H1 (cell line): ENCODE measurements around the gene C1RL. TPM values are rescaled to one million over a fixed set of nuclear protein-coding genes. Genes with fewer than 3 reads are reported as not detected.

Experiments
- CTCF ChIA-PET: fragments of 300-600 bp; sonication (Branson Sonifier 250); formaldehyde crosslinking; loops from one replicate; lab custom pipeline; 2021; ENCODE audit not compliant: partially characterized antibody; lab: Charles Lee
- POLR2A ChIA-PET: fragments of 300-600 bp; sonication (Branson Sonifier 250); formaldehyde crosslinking; loops from one replicate; lab custom pipeline; 2021; ENCODE audit warnings: inconsistent platforms; ENCODE audit not compliant: partially characterized antibody; lab: Charles Lee
- DNase-seq, 2 experiments: peaks; one replicate each; pipeline versions ENCODE4 v3.0.0 to v3.0.0-alpha.2; 2010 to 2022; ENCODE audit warnings: low spot score in 2 of 2, low read depth in 1 of 2, mixed read lengths in 1 of 2
- FAIRE-seq: peaks from 2 replicates; lab custom pipeline; 2011; peaks lifted over from hg19 to GRCh38; lab: Jason Lieb, UNC
- H2AFZ ChIP-seq: 2 replicates; pipeline ENCODE4 v1.8.1; 2012; ENCODE audit warnings: low read length, inconsistent platforms
- H2AK5ac ChIP-seq: 2 replicates; pipeline ENCODE4 v1.6.1; 2013; ENCODE audit warnings: low read depth, low read length
- H2BK120ac ChIP-seq: replicated peaks from 2 replicates; pipeline ENCODE3; 2013; ENCODE audit warnings: low read depth, low read length, inconsistent platforms
- H2BK12ac ChIP-seq: 2 replicates; pipeline ENCODE4 v1.6.1; 2013; ENCODE audit warnings: low read depth, low read length
- H2BK15ac ChIP-seq: 2 replicates; pipeline ENCODE4 v1.6.1; 2013; ENCODE audit warnings: low read length
- H2BK20ac ChIP-seq: 2 replicates; pipeline ENCODE4 v1.6.1; 2013; ENCODE audit warnings: low read length
- H2BK5ac ChIP-seq: 2 replicates; pipeline ENCODE4 v1.6.1; 2013; ENCODE audit warnings: low read depth, low read length
- H3K14ac ChIP-seq: 2 replicates; pipeline ENCODE4 v1.6.1; 2013; ENCODE audit warnings: inconsistent platforms; ENCODE audit not compliant: insufficient read length
- H3K18ac ChIP-seq: 2 replicates; pipeline ENCODE4 v1.6.1; 2013; ENCODE audit warnings: low read length; ENCODE audit errors: extremely low read depth
- H3K23ac ChIP-seq: 2 replicates; pipeline ENCODE4 v1.6.1; 2013; ENCODE audit warnings: inconsistent platforms; ENCODE audit not compliant: insufficient read length
- H3K23me2 ChIP-seq: 2 replicates; pipeline ENCODE4 v1.6.1; 2013; ENCODE audit warnings: low read depth, low read length
- H3K27ac ChIP-seq: 2 replicates; pipeline ENCODE4 v1.6.1; 2011; ENCODE audit warnings: low read depth, low read length, inconsistent platforms
- H3K27me3 ChIP-seq, 4 experiments: replicated peaks in 1 of 4; 1 replicate in 1 of 4; 2 replicates in 3 of 4; pipeline versions ENCODE4 v1.6.1 to v1.8.1; 2011 to 2013; ENCODE audit warnings: low read length in 3 of 4, mild to moderate bottlenecking in 3 of 4, inconsistent platforms in 2 of 4, mixed read lengths in 2 of 4, moderate library complexity in 1 of 4; ENCODE audit not compliant: control insufficient read depth in 3 of 4, insufficient read depth in 3 of 4; ENCODE audit errors: extremely low read depth in 1 of 4
- H3K36me3 ChIP-seq, 4 experiments: 2 replicates each; pipeline versions ENCODE4 v1.6.1 to v1.8.1; 2011 to 2013; ENCODE audit warnings: mild to moderate bottlenecking in 4 of 4, low read length in 3 of 4, moderate library complexity in 2 of 4, control low read depth in 1 of 4, inconsistent platforms in 1 of 4; ENCODE audit not compliant: insufficient read depth in 4 of 4, control insufficient read depth in 2 of 4
- H3K4ac ChIP-seq: replicated peaks from 2 replicates; pipeline ENCODE3; 2013; ENCODE audit warnings: low read length, low read depth, mixed read lengths, inconsistent platforms; ENCODE audit not compliant: insufficient read length
- H3K4me1 ChIP-seq, 4 experiments: replicated peaks in 1 of 4; 1 replicate in 1 of 4; 2 replicates in 3 of 4; pipeline versions ENCODE4 v1.6.1 to v1.8.1; 2011 to 2013; ENCODE audit warnings: low read length in 3 of 4, inconsistent platforms in 2 of 4, mixed read lengths in 1 of 4; ENCODE audit not compliant: insufficient read depth in 4 of 4, control insufficient read depth in 3 of 4
- H3K4me2 ChIP-seq, 2 experiments: 2 replicates each; pipeline versions ENCODE4 v1.6.1 to v1.8.1; 2011 to 2013; ENCODE audit warnings: low read depth in 2 of 2, low read length in 2 of 2, control low read depth in 1 of 2, inconsistent platforms in 1 of 2, mild to moderate bottlenecking in 1 of 2; ENCODE audit not compliant: insufficient read depth in 1 of 2
- H3K4me3 ChIP-seq, 4 experiments: fragments of 200-600, 300-600 bp in 1 of 4; sonication (generic), shearing (Covaris generic), sonication (Bioruptor Twin) in 1 of 4; 2 replicates each; pipeline versions ENCODE4 v1.5.1 to v1.8.1; 2011 to 2016; ENCODE audit warnings: low read length in 4 of 4, low read depth in 3 of 4, control low read depth in 2 of 4, inconsistent platforms in 2 of 4, mild to moderate bottlenecking in 2 of 4, mixed read lengths in 1 of 4, moderate library complexity in 1 of 4; ENCODE audit not compliant: insufficient read depth in 2 of 4; ENCODE audit errors: extremely low read depth in 1 of 4
- H3K56ac ChIP-seq: replicated peaks from 2 replicates; pipeline ENCODE3; 2013; ENCODE audit warnings: low read depth, mild to moderate bottlenecking, mixed read lengths, low read length, inconsistent platforms; ENCODE audit not compliant: insufficient read length
- H3K79me1 ChIP-seq: 2 replicates; pipeline ENCODE4 v1.6.1; 2013; ENCODE audit warnings: low read depth, low read length, control low read depth
- H3K79me2 ChIP-seq, 2 experiments: 2 replicates each; pipeline versions ENCODE4 v1.6.1 to v1.8.1; 2012 to 2013; ENCODE audit warnings: low read length in 2 of 2, mild to moderate bottlenecking in 2 of 2, inconsistent platforms in 1 of 2; ENCODE audit not compliant: insufficient read depth in 2 of 2, control insufficient read depth in 1 of 2
- H3K9ac ChIP-seq, 4 experiments: replicated peaks in 1 of 4; 1 replicate in 1 of 4; 2 replicates in 3 of 4; pipeline versions ENCODE4 v1.6.1 to v1.8.1; 2011 to 2013; ENCODE audit warnings: low read depth in 3 of 4, low read length in 3 of 4, control low read depth in 2 of 4, mild to moderate bottlenecking in 2 of 4, moderate library complexity in 2 of 4, inconsistent platforms in 1 of 4; ENCODE audit errors: extremely low read depth in 1 of 4
- H3K9me3 ChIP-seq, 2 experiments: 2 replicates each; pipeline versions ENCODE4 v1.6.1 to v1.8.1; 2012 to 2013; ENCODE audit warnings: mild to moderate bottlenecking in 2 of 2, moderate library complexity in 2 of 2, control low read depth in 1 of 2, inconsistent platforms in 1 of 2, low read depth in 1 of 2, low read length in 1 of 2, mixed read lengths in 1 of 2; ENCODE audit not compliant: insufficient read depth in 2 of 2
- H4K20me1 ChIP-seq, 2 experiments: replicated peaks in 1 of 2; 2 replicates each; pipeline versions ENCODE3 to v1.8.1; 2011 to 2013; ENCODE audit warnings: inconsistent platforms in 2 of 2, low read length in 2 of 2, mild to moderate bottlenecking in 1 of 2; ENCODE audit not compliant: insufficient read depth in 2 of 2, control insufficient read depth in 1 of 2
- H4K5ac ChIP-seq: 2 replicates; pipeline ENCODE4 v1.6.1; 2013; ENCODE audit warnings: low read length, low read depth, mixed read lengths, inconsistent platforms; ENCODE audit not compliant: insufficient read length
- H4K8ac ChIP-seq: 2 replicates; pipeline ENCODE4 v1.8.0; 2013; ENCODE audit warnings: mild to moderate bottlenecking, moderate library complexity, low read length, inconsistent platforms; ENCODE audit not compliant: insufficient read depth; ENCODE audit errors: extremely low read depth
- H4K91ac ChIP-seq: replicated peaks from 2 replicates; pipeline ENCODE3; 2013; ENCODE audit warnings: low read length, mixed read lengths, inconsistent platforms; ENCODE audit not compliant: insufficient read length
- BRCA1 ChIP-seq: IDR thresholded peaks from 2 replicates; pipeline ENCODE4 v1.6.1; 2012; ENCODE audit warnings: low read depth, low read length, improper control_type of control experiment
- EGR1 ChIP-seq: IDR thresholded peaks from 2 replicates; pipeline ENCODE4 v1.6.1; 2011; ENCODE audit warnings: low read depth, low read length, borderline replicate concordance
- FOSL1 ChIP-seq: IDR thresholded peaks from 2 replicates; pipeline ENCODE4 v1.6.1; 2011; ENCODE audit warnings: mild to moderate bottlenecking, low read depth, low read length, moderate library complexity; ENCODE audit not compliant: insufficient read depth
- GABPA ChIP-seq: IDR thresholded peaks from 2 replicates; pipeline ENCODE4 v1.6.1; 2011; ENCODE audit warnings: mild to moderate bottlenecking, low read length, moderate library complexity, borderline replicate concordance; ENCODE audit not compliant: insufficient read depth
- MAFK ChIP-seq: IDR thresholded peaks from 2 replicates; pipeline ENCODE4 v1.6.1; 2012; ENCODE audit warnings: low read depth, mild to moderate bottlenecking, improper control_type of control experiment, low read length
- POLR2A ChIP-seq, 2 experiments: IDR thresholded peaks; 1 replicate in 1 of 2; 2 replicates in 1 of 2; pipeline ENCODE4 v1.6.1; 2011; ENCODE audit warnings: low read depth in 2 of 2, low read length in 2 of 2, mild to moderate bottlenecking in 2 of 2; ENCODE audit errors: control extremely low read depth in 1 of 2
- RAD21 ChIP-seq, 2 experiments: IDR thresholded peaks in 1 of 2; conservative IDR thresholded peaks in 1 of 2; 2 replicates each; pipeline ENCODE4 v1.6.1; 2011; ENCODE audit warnings: low read depth in 2 of 2, low read length in 2 of 2, improper control_type of control experiment in 1 of 2, inconsistent platforms in 1 of 2, mild to moderate bottlenecking in 1 of 2, moderate library complexity in 1 of 2
- RBBP5 ChIP-seq: IDR thresholded peaks from 2 replicates; pipeline ENCODE4 v1.7.1; 2012; ENCODE audit warnings: low read depth, mild to moderate bottlenecking, inconsistent platforms, low read length, moderate library complexity, borderline replicate concordance
- RXRA ChIP-seq: IDR thresholded peaks from 2 replicates; pipeline ENCODE4 v1.6.1; 2011; ENCODE audit warnings: low read depth, mild to moderate bottlenecking, low read length, moderate library complexity; ENCODE audit not compliant: insufficient read depth
- SIN3A ChIP-seq, 2 experiments: IDR thresholded peaks in 1 of 2; conservative IDR thresholded peaks in 1 of 2; 2 replicates each; pipeline ENCODE4 v1.6.1; 2011 to 2012; ENCODE audit warnings: low read length in 2 of 2, improper control_type of control experiment in 1 of 2, low read depth in 1 of 2, mild to moderate bottlenecking in 1 of 2
- SIX5 ChIP-seq: IDR thresholded peaks from 2 replicates; pipeline ENCODE4 v1.6.1; 2011; ENCODE audit warnings: mild to moderate bottlenecking, low read depth, low read length
- SP4 ChIP-seq: IDR thresholded peaks from 2 replicates; pipeline ENCODE4 v1.6.1; 2012; ENCODE audit warnings: low read length, inconsistent platforms
- SRF ChIP-seq: IDR thresholded peaks from 2 replicates; pipeline ENCODE4 v1.6.1; 2011; ENCODE audit warnings: mild to moderate bottlenecking, low read depth, low read length, moderate library complexity
- TAF7 ChIP-seq: optimal IDR thresholded peaks from 2 replicates; pipeline ENCODE3; 2011; ENCODE audit warnings: low read depth, mild to moderate bottlenecking, inconsistent platforms, low read length, moderate library complexity, borderline replicate concordance
- TCF12 ChIP-seq: IDR thresholded peaks from 2 replicates; pipeline ENCODE4 v1.6.1; 2011; ENCODE audit warnings: low read depth, mild to moderate bottlenecking, low read length
- WGBS, 2 experiments: shearing (Covaris generic) in 1 of 2; methylation state at CpG; one replicate each; pipeline versions ENCODE4 v1.1.6 to v1.1.7; 2013 to 2015; ENCODE audit warnings: low lambda C conversion rate in 2 of 2, mixed read lengths in 2 of 2, inconsistent platforms in 1 of 2, low coverage in 1 of 2, missing lambda C conversion rate in 1 of 2; ENCODE audit not compliant: insufficient replicate concordance in 2 of 2, insufficient coverage in 1 of 2, insufficient read length in 1 of 2; ENCODE audit errors: extremely low coverage in 1 of 2, missing lambda C conversion rate in 1 of 2; 5-methylcytosine and 5-hydroxymethylcytosine counted together
- polyA plus RNA-seq, 7 experiments: library from polyadenylated mRNA; depleted of rRNA in 3 of 7; stranded (reverse) in 5 of 7; unstranded in 2 of 7; fragments of >200 nt in 5 of 7; fragments of 200-250 nt in 2 of 7; gene quantifications; 1 replicate in 5 of 7; 2 replicates in 1 of 7; 4 replicates in 1 of 7; pipeline versions ENCODE4 v1.2.1 to v1.2.3, GENCODE V29; 2011 to 2013; ENCODE audit warnings: missing spikeins in 2 of 7, mixed read lengths in 2 of 7
- total RNA-seq: library from RNA; stranded (reverse); fragmentation: NEBNext Ultra II Directional; extraction: Animal tissue kit (Norgen Biotek cat#: 25700); gene quantifications from 2 replicates; pipeline ENCODE4 v1.2.1, GENCODE V29; 2021

Gene C1RL
- total and polyA plus RNA-seq, 2 of the 8 experiments (the other 6 are each of a cell fraction or from before 2014, with no cell fraction given) = 11.4 to 15.5 TPM

DNA sequence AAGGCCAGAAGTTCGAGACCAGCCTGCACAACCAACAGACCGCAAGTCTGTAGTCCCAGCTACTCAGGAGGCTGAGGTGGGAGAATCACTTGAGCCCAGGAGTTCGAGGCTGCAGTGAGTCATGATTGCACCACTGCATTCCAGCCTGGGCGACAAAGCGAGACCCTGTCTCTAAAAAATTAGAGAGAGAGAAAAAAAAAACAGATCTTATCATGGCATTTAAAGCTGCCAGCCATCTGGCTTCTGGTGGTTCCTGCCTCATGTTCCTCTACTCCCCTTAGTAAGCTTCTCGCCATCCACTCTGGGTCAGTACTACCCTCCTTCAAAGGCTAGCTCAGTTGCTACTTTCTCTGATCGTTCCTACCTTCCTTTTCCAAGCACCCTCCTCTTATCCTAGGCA, 37.2 kb upstream of the C1RL start:
- Histone ChIP-seq H2BK20ac (no peak overlapping the region), H3K4ac (no peak overlapping the region), H3K9ac (no peak overlapping the region), H2BK15ac (no peak overlapping the region), H4K91ac (no peak overlapping the region), H2AFZ (no peak overlapping the region), H3K18ac (no peak overlapping the region), H4K5ac (no peak overlapping the region), H3K23ac (no peak overlapping the region), H2BK5ac (no peak overlapping the region), H3K36me3 (peaks cover 0 to 16% (median 0%) of the 10 kb centered on the region in 4 experiments; a peak in 4 of 8 replicates), H3K56ac (no peak overlapping the region), H2AK5ac (no peak overlapping the region), H3K4me1 (no peaks in the 10 kb centered on the region), H2BK120ac (no peak overlapping the region), H3K27me3 (no peaks in the 10 kb centered on the region), H3K23me2 (no peaks in the 10 kb centered on the region), H3K27ac (no peak overlapping the region), H3K14ac (no peak overlapping the region), H3K9me3 (no peaks in the 10 kb centered on the region; a peak in 1 of 4 replicates), H3K4me2 (no peak overlapping the region), H3K4me3 (no peak overlapping the region), H4K8ac (no peak overlapping the region), H3K79me2 (no peaks in the 10 kb centered on the region), H4K20me1 (peaks cover 2 to 3% of the 10 kb centered on the region in 2 experiments), H3K79me1 (no peaks in the 10 kb centered on the region), H2BK12ac (no peak overlapping the region)
- CTCF ChIA-PET = interaction anchor here (0.8 to 9.8 kb wide), 16 partner anchors 8 to 495 kb away, joined by 3 to 151 read pairs (median 5); partner anchors contain the start of genes C1RL, C1S and RBP5
- FAIRE-seq = no peak
- WGBS, 2 experiments = 93% methylated on average over 7 of the region's 7 CpGs; no CpG with 5 or more reads in 1 of the 2 experiments
- no peak for DNase-seq
- POLR2A ChIA-PET = interaction anchor here (1.3 kb wide), 1 partner anchor 17 kb away, joined by 3 read pairs; the partner anchor contains the start of gene CLSTN3
- TF ChIP-seq FOSL1 = no peak
- no peak for TF ChIP-seq MAFK
- no peak for TF ChIP-seq TCF12
- no peak for TF ChIP-seq BRCA1
- TF ChIP-seq RBBP5 = no peak
- no peak for TF ChIP-seq RAD21 (IDR thresholded peaks at IDR 0.05 in 1 of 2, conservative IDR thresholded peaks at IDR 0.05 in 1 of 2; ENCODE audit: low read depth in 2 of 2, low read length in 2 of 2)
- no peak for TF ChIP-seq RXRA
- TF ChIP-seq EGR1 = no peak
- no peak for TF ChIP-seq SRF
- no peak for TF ChIP-seq SIN3A (conservative IDR thresholded peaks at IDR 0.05 in 1 of 2, IDR thresholded peaks at IDR 0.05 in 1 of 2; ENCODE audit: low read depth in 1 of 2, low read length in 2 of 2)
- TF ChIP-seq SP4 = no peak
- no peak for TF ChIP-seq TAF7
- TF ChIP-seq GABPA = no peak
- TF ChIP-seq SIX5 = no peak
- no peak for TF ChIP-seq POLR2A (IDR thresholded peaks at IDR 0.05; ENCODE audit: control extremely low read depth in 1 of 2, low read depth in 2 of 2, low read length in 2 of 2)
